OCI-LY1 (cell line): ENCODE measurements around the gene DRD1.

Experiments used
- CTCF ChIP-seq: fragments of 200-600 bp; sonication (generic), shearing (Covaris generic); IDR thresholded peaks from 2 replicates; pipeline ENCODE4 v1.5.1; 2017; ENCODE audit warnings: mild to moderate bottlenecking, antibody characterized with exemption, low read length, moderate library complexity, mixed read lengths
- EZH2 ChIP-seq: fragments of 200-600 bp; sonication (generic), shearing (Covaris generic); IDR thresholded peaks from 2 replicates; pipeline ENCODE4 v1.8.0; 2017; ENCODE audit warnings: borderline replicate concordance, mixed run types, mild to moderate bottlenecking, antibody characterized with exemption, low read length, moderate library complexity, mixed read lengths

- TF ChIP-seq CTCF, result no peak
- no peak for TF ChIP-seq EZH2
Observed at GRCh38 chr5:175434800-175435199, 9.2 kb downstream of the DRD1 start.
